BLaER1 treated with 17β-estradiol and CSF1 and Interleukin-3, amounts not matched to agents 10 nM and 100 nM (cell line): Measurements from ENCODE around the gene CCDC112.

Experiments
- H3K27ac ChIP-seq, 11 experiments: shearing (Covaris generic); formaldehyde crosslinking; 2 replicates each; pipeline ENCODE4 v1.8.1; 2022
- H3K27me3 ChIP-seq, 11 experiments: shearing (Covaris generic); formaldehyde crosslinking; 2 replicates each; pipeline ENCODE4 v1.8.1; 2022
- H3K36me3 ChIP-seq, 11 experiments: shearing (Covaris generic); formaldehyde crosslinking; 2 replicates each; pipeline ENCODE4 v1.8.1; 2022
- H3K4me1 ChIP-seq, 10 experiments: shearing (Covaris generic); formaldehyde crosslinking; 2 replicates each; pipeline ENCODE4 v1.8.1; 2022
- H3K4me2 ChIP-seq, 11 experiments: shearing (Covaris generic); formaldehyde crosslinking; 2 replicates each; pipeline ENCODE4 v1.8.1; 2022
- H3K4me3 ChIP-seq, 10 experiments: shearing (Covaris generic); formaldehyde crosslinking; 2 replicates each; pipeline ENCODE4 v1.8.1; 2022
- H3K9ac ChIP-seq, 11 experiments: shearing (Covaris generic); formaldehyde crosslinking; 2 replicates each; pipeline ENCODE4 v1.8.1; 2022
- H3K9me3 ChIP-seq, 11 experiments: shearing (Covaris generic); formaldehyde crosslinking; replicated peaks in 1 of 11; 2 replicates each; pipeline ENCODE4 v1.8.1; 2022
- H4K20me1 ChIP-seq, 11 experiments: shearing (Covaris generic); formaldehyde crosslinking; 2 replicates each; pipeline ENCODE4 v1.8.1; 2022
- Cebpa-rat ChIP-seq, 11 experiments: shearing (Covaris generic); IDR thresholded peaks; 2 replicates each; pipeline ENCODE4 v1.8.1; 2022

The CCDC112 gene

GRCh38 chr5:115229606-115230005, 66.8 kb downstream of the CCDC112 start:
- Histone ChIP-seq H3K4me2 (no peak overlapping the region), H3K4me1 (peaks cover 0 to 10% (median 0%) of the 10 kb centered on the region in 10 experiments; a peak in 3 of 20 replicates), H3K36me3 (peaks cover 66 to 100% (median 84%) of the 10 kb centered on the region in 11 experiments), H3K9me3 (no peaks in the 10 kb centered on the region), H3K4me3 (no peak overlapping the region), H3K27me3 (no peaks in the 10 kb centered on the region), H4K20me1 (peaks cover 0 to 22% (median 0%) of the 10 kb centered on the region in 11 experiments; a peak in 3 of 22 replicates), H3K27ac (no peak overlapping the region), H3K9ac (no peak overlapping the region)
- TF ChIP-seq Cebpa-rat (IDR thresholded peaks at IDR 0.05), result no peak

- Histone ChIP-seq H3K9ac (no peak overlapping the region), H3K4me3 (no peak overlapping the region), H3K27ac (no peak overlapping the region), H3K36me3 (peaks cover 79 to 100% (median 90%) of the 10 kb centered on the region in 11 experiments), H3K9me3 (no peaks in the 10 kb centered on the region), H4K20me1 (peaks cover 0 to 15% (median 0%) of the 10 kb centered on the region in 11 experiments; a peak in 4 of 22 replicates), H3K4me1 (peaks cover 0 to 10% (median 0%) of the 10 kb centered on the region in 10 experiments; a peak in 3 of 20 replicates), H3K27me3 (no peaks in the 10 kb centered on the region), H3K4me2 (no peak overlapping the region)
- no peak for TF ChIP-seq Cebpa-rat (IDR thresholded peaks at IDR 0.05)
Measured at GRCh38 chr5:115227281-115227680, 69.2 kb downstream of the CCDC112 start.
